ENCODE data around the gene TCAP.
A peak's percentile ranks its signal among the peaks of the same experiment; 100 is the strongest.

The TCAP gene

DNA sequence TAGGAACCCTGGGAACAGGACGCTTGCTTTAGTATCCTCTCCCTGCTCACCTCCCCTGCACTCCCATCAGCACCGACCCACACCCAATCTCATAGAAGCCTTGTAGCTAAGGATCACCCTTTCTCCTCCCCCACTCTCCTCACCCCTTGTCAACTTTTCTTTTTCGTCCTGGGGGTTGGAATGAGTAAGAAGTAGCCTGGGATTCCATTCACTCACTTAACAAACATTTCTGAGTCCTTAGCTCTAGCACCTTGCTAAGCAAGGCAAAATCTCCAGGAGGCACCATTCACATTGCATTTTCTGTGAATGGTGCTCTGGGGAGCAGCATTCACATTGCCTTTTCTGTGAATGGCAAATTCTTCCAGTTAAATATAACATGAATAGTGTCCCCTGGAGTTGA is 23.8 kb downstream of the TCAP start:
- H3K4me2 ChIP-seq (ENCODE audit: low read length) = peak overlapping the region; percentile 87
- H3K4me1 ChIP-seq (ENCODE audit: control insufficient read depth, low read length) = peaks cover 19% of the 10 kb centered on the region
- H3K27me3 ChIP-seq (ENCODE audit: control insufficient read depth, low read length) = no peaks in the 10 kb centered on the region
- H4K20me1 ChIP-seq (ENCODE audit: control insufficient read depth, insufficient read depth, low read depth, low read length) = no peaks in the 10 kb centered on the region
- peaks cover 3% of the 10 kb centered on the region; the same call in 1 of the 2 replicates for H3K79me2 ChIP-seq (ENCODE audit: control insufficient read depth, low read length)
- H3K4me3 ChIP-seq (ENCODE audit: low read length) = peak overlapping the region; percentile 80
- TF ChIP-seq, protein P1, sequence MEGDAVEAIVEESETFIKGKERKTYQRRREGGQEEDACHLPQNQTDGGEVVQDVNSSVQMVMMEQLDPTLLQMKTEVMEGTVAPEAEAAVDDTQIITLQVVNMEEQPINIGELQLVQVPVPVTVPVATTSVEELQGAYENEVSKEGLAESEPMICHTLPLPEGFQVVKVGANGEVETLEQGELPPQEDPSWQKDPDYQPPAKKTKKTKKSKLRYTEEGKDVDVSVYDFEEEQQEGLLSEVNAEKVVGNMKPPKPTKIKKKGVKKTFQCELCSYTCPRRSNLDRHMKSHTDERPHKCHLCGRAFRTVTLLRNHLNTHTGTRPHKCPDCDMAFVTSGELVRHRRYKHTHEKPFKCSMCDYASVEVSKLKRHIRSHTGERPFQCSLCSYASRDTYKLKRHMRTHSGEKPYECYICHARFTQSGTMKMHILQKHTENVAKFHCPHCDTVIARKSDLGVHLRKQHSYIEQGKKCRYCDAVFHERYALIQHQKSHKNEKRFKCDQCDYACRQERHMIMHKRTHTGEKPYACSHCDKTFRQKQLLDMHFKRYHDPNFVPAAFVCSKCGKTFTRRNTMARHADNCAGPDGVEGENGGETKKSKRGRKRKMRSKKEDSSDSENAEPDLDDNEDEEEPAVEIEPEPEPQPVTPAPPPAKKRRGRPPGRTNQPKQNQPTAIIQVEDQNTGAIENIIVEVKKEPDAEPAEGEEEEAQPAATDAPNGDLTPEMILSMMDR (IDR thresholded peaks at IDR 0.05; ENCODE audit: low read depth, low read length, poor library complexity, severe bottlenecking) = no peak
- TF ChIP-seq EZH2phosphoT487 (IDR thresholded peaks at IDR 0.05; ENCODE audit: borderline replicate concordance, low read length) = no peak
- no peaks in the 10 kb centered on the region for H3K9me3 ChIP-seq (ENCODE audit: control insufficient read depth, insufficient read depth, low read length)
- H3K36me3 ChIP-seq (ENCODE audit: control insufficient read depth, low read length) = no peaks in the 10 kb centered on the region
- peak overlapping the region; percentile 74 for H3K27ac ChIP-seq (ENCODE audit: low read depth, low read length)
- H3F3A ChIP-seq (ENCODE audit: control insufficient read depth, insufficient read depth) = peaks cover 9% of the 10 kb centered on the region
- no peaks in the 10 kb centered on the region for H3K9me2 ChIP-seq (replicated peaks; ENCODE audit: control insufficient read depth, low read length)

DNA sequence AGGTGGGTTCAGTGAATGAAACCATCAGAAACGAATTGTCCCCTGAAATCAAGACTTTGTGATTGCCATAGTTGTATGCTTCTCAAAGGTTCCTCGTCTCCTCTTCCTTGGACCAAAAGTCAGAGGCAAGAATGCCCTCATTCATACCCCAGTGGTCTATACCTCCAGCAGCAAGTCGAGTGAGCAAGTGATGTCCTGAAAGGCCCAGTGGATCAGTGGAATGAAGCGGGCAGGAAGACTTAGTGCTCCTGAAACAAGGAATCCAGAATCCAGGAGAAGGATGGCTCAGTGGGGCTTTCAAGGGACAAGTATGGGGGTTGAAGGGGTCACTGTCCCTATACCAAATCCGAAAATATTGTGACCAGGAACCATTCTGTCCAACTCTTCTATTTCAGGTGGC is 29.4 kb downstream of the TCAP start:
- no peaks in the 10 kb centered on the region for H3K79me2 ChIP-seq (ENCODE audit: control insufficient read depth, low read length)
- no peaks in the 10 kb centered on the region for H3K9me3 ChIP-seq (ENCODE audit: control insufficient read depth, insufficient read depth, low read length)
- H3K27ac ChIP-seq (ENCODE audit: low read depth, low read length) = no peak overlapping the region
- H3K36me3 ChIP-seq (ENCODE audit: control insufficient read depth, low read length) = no peaks in the 10 kb centered on the region
- no peaks in the 10 kb centered on the region for H3K9me2 ChIP-seq (replicated peaks; ENCODE audit: control insufficient read depth, low read length)
- H3K27me3 ChIP-seq (ENCODE audit: control insufficient read depth, low read length) = no peaks in the 10 kb centered on the region
- H3K4me3 ChIP-seq (ENCODE audit: low read length) = no peak overlapping the region
- TF ChIP-seq, protein P1 (IDR thresholded peaks at IDR 0.05; ENCODE audit: low read depth, low read length, poor library complexity, severe bottlenecking) = no peak
- TF ChIP-seq EZH2phosphoT487 (IDR thresholded peaks at IDR 0.05; ENCODE audit: borderline replicate concordance, low read length) = no peak
- no peaks in the 10 kb centered on the region for H3K4me1 ChIP-seq (ENCODE audit: control insufficient read depth, low read length)
- H3F3A ChIP-seq (ENCODE audit: control insufficient read depth, insufficient read depth) = no peaks in the 10 kb centered on the region
- H3K4me2 ChIP-seq (ENCODE audit: low read length) = no peak overlapping the region
- no peaks in the 10 kb centered on the region for H4K20me1 ChIP-seq (ENCODE audit: control insufficient read depth, insufficient read depth, low read depth, low read length)

DNA sequence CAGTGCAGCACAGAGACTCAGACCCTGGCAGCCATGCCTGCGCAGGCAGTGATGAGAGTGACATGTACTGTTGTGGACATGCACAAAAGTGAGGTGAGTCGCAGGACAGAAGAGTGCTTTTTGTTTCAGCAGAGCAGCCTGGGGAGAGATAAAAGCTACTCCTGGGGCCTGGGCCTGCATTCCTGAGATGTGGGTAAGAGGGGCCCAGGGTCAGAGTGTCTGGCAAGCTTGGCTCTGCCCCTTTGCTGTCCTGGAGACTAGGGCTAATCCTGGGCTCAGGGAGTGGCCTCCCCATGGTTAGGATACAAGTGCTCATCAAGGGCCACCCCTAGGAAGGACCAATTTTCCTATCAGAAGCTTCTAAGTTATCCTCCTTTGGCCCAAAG is 29.9 kb downstream of the TCAP start:
- TF ChIP-seq, protein P1 (IDR thresholded peaks at IDR 0.05; ENCODE audit: low read depth, low read length, poor library complexity, severe bottlenecking) = no peak
- no peak for TF ChIP-seq EZH2phosphoT487 (IDR thresholded peaks at IDR 0.05; ENCODE audit: borderline replicate concordance, low read length)
- Histone ChIP-seq H3K4me3 (ENCODE audit: low read length) (no peak overlapping the region), H3K4me2 (ENCODE audit: low read length) (no peak overlapping the region)

DNA sequence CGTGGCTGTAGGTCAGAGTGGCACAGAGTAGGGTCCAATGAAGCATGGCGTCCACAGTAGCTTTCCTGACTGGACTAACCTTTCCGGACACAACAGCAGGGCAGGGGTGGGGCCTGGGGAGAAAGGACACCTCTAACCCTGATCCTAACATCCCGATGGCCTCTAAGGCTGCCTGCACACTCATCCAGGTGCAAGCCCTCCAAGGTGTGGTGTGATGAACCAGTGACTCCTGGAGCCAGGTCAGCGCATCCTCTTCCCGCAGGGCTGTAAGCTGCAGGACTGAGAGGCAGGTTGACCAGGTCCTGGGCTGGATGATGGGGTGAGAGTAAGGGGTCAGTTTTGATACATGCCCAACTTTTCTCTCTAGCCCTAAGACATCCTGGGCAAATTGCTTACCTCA is 31.6 kb downstream of the TCAP start:
- H3K9me3 ChIP-seq (ENCODE audit: control insufficient read depth, insufficient read depth, low read length) = no peaks in the 10 kb centered on the region
- H3K4me1 ChIP-seq (ENCODE audit: control insufficient read depth, low read length) = no peaks in the 10 kb centered on the region
- H3K27ac ChIP-seq (ENCODE audit: low read depth, low read length) = no peak overlapping the region
- H3K9me2 ChIP-seq (replicated peaks; ENCODE audit: control insufficient read depth, low read length) = no peaks in the 10 kb centered on the region
- no peak overlapping the region for H3K4me3 ChIP-seq (ENCODE audit: low read length)
- no peaks in the 10 kb centered on the region for H4K20me1 ChIP-seq (ENCODE audit: control insufficient read depth, insufficient read depth, low read depth, low read length)
- H3K4me2 ChIP-seq (ENCODE audit: low read length) = no peak overlapping the region
- H3K36me3 ChIP-seq (ENCODE audit: control insufficient read depth, low read length) = no peaks in the 10 kb centered on the region
- H3F3A ChIP-seq (ENCODE audit: control insufficient read depth, insufficient read depth) = no peaks in the 10 kb centered on the region
- TF ChIP-seq EZH2phosphoT487 (IDR thresholded peaks at IDR 0.05; ENCODE audit: borderline replicate concordance, low read length) = no peak
- TF ChIP-seq, protein P1 (IDR thresholded peaks at IDR 0.05; ENCODE audit: low read depth, low read length, poor library complexity, severe bottlenecking) = no peak
- peaks cover 15% of the 10 kb centered on the region for H3K27me3 ChIP-seq (ENCODE audit: control insufficient read depth, low read length)
- no peaks in the 10 kb centered on the region for H3K79me2 ChIP-seq (ENCODE audit: control insufficient read depth, low read length)

More for the DNA sequence above, 29.9 kb downstream of the TCAP start:
- no peak overlapping the region for H3K27ac ChIP-seq (ENCODE audit: low read depth, low read length)
- no peaks in the 10 kb centered on the region for H3F3A ChIP-seq (ENCODE audit: control insufficient read depth, insufficient read depth)
- no peaks in the 10 kb centered on the region for H3K79me2 ChIP-seq (ENCODE audit: control insufficient read depth, low read length)
- H3K9me2 ChIP-seq (replicated peaks; ENCODE audit: control insufficient read depth, low read length) = no peaks in the 10 kb centered on the region
- H4K20me1 ChIP-seq (ENCODE audit: control insufficient read depth, insufficient read depth, low read depth, low read length) = no peaks in the 10 kb centered on the region
- H3K4me1 ChIP-seq (ENCODE audit: control insufficient read depth, low read length) = no peaks in the 10 kb centered on the region
- no peaks in the 10 kb centered on the region for H3K27me3 ChIP-seq (ENCODE audit: control insufficient read depth, low read length)
- H3K36me3 ChIP-seq (ENCODE audit: control insufficient read depth, low read length) = no peaks in the 10 kb centered on the region
- H3K9me3 ChIP-seq (ENCODE audit: control insufficient read depth, insufficient read depth, low read length) = no peaks in the 10 kb centered on the region

Measured in DOHH2 (cell line).